GM19467 (cell line): ENCODE measurements around the gene TIMMDC1.
"Not testable (repeated sequence)": the region's sequence is repeated elsewhere in the genome, so short reads cannot be mapped to it uniquely, and the experiment has no call there.

Experiments used
- ATAC-seq: cut with Tn5 transposase; IDR thresholded peaks from one replicate; pipeline ENCODE4 v1.9.1; 2021; ENCODE audit warnings: mild to moderate bottlenecking, moderate library complexity; ENCODE audit not compliant: unreplicated experiment

Gene TIMMDC1

DNA sequence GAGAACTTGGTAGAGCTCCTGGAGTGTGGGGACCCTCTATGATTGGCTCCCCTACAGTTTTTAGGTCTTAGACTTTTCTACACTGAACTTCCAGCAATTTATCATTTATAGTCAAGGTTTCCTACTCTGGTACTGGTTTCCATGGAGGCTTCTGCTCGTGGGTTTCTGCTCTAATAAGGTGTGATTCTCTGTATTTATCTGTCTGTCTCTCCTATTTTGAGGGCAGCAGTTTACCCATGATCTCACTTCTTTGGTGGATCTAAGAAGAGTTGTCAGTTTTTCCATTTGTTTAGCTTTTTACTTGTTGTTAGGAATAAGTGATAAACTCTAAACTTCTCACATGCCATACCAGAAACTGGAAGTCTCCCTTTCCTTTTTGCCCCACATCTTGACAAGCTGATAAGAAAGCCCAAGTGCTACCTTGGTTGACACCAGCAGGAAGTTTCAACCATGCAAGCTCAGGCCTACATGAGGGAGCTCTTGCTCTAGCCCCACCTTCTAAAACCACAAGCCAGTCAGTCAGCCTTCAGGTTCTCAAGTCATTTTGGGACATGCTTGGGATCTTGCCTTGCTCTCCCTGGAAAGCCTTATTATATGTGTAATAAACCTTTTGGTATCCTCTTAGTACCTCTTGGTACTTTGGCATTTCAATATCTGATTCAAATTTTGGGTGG, 10.0 kb downstream of the TIMMDC1 start:
- ATAC-seq: no peak

DNA sequence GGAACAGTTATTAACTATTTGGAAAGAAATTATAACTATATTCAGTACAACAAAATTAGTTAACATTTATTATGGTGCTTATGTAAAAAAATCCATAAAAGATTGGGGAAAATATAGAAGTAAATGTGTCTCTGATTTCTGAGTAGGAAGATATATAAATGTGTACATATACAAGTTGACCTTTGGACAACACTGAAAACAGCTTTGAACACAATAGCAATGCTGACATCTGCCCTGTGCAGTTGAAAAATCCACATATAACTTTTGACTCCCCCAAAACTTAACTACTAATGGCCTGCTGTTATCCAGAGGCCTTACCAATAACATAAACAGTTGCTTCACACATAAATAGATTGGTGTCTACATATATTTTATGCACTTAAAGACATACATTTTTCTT, 12.3 kb downstream of the TIMMDC1 start:
- no peak for ATAC-seq

DNA sequence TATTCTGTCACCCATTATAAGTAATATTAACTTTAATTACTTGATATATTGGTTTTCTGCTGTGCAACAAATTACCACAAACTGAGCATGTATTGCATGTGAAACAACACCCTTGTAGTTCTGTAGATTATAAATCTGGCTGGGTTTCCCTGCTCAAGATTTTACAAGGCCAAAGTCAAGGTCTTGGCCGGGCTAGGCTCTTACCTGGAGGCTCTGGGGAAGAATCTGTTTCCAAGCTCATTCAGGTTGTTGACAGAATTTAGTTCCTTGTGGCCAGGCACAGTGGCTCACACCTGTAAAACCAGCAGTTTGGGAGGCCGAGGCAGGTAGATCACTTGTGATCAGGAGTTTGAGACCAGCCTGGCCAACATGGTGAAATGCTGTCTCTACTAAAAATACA, 16.3 kb downstream of the TIMMDC1 start:
- ATAC-seq: no peak

DNA sequence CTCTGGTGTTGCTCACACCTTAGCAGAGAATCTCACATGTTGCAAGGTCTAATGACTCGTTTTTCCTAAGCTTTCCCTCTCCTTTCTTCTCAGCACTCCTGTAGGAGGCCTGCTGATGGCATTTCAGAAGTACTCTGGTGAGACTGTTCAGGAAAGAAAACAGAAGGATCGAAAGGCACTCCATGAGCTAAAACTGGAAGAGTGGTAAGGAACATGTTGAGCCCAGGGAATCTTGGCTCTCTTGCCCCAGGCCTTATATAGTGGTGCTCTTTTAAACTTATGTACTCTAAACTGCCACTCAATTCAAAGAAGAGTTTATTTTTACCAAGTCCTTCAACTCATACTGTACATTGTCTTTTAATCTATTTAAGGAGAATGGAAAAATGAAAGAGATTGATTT, 18.8 kb downstream of the TIMMDC1 start:
- ATAC-seq: no peak

DNA sequence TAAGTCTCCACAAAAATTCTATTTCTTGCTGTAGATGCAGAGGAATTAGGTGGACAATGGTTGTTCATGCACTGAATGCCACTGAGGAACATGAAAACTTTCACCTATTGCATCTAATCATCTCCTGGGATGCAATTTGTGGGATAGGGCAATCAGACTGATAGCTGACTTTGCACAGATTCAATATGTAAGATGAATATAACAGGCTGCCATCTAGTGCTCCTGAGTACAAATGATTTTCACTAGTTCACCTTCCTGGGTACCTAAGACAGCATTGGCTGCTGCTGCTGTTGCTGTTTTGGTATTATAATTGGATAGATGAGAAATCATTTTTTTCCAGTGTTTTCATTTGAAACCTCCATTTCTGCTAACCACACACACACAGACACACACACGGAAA, 19.7 kb downstream of the TIMMDC1 start:
- ATAC-seq: no peak

DNA sequence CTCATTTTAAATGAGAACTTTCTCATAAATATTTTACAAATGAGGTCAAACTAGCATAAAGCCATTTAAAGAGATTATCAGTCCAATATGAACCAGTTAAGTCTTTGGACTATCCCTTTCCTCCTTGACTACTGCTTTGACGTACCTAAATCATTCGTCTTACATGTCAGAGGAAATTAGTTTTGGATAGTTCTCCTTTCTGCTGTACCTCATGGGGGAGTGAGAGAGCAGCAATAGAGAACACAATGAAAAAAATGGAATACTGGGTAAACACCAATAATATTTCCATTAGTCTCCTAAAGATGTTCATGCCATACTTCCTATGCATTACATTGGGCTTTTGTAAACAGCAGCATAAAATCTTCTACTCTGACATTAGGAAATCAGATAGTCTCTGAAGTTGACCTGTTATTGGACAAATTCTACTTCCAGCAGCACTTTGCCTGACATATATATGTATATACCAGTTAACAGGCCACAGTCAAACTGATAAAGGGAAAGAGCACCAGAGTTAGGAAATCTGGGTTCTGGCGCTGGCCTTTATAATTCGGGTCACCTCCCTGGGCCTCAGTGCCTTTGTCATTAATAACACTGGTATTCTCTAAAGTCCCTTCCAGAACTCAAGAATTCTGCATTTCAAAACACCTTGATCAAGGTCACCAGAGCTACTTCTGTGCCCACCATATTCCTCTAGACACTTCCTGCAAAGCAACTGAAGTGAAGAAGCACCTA, 26.8 kb downstream of the TIMMDC1 start:
- no peak for ATAC-seq

DNA sequence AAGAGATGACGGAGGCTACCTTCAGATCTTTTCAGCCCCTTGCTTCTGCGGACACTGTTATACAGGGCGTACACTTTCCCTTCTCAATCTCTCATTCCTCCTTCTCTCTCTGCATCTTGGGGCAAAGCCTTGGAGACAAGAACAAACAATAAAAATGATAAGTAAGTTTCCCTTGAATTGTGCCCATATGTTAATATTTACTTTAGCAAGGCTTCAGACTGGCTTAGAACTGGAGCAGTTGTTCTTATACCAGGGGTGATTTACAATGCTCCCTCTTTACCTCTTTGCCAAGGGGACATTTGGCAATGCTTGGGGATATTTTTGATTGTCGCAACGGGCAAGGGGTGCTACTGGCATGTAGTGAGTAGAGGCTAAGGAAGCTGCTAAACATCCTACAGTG, 29.4 kb downstream of the TIMMDC1 start:
- no peak for ATAC-seq

DNA sequence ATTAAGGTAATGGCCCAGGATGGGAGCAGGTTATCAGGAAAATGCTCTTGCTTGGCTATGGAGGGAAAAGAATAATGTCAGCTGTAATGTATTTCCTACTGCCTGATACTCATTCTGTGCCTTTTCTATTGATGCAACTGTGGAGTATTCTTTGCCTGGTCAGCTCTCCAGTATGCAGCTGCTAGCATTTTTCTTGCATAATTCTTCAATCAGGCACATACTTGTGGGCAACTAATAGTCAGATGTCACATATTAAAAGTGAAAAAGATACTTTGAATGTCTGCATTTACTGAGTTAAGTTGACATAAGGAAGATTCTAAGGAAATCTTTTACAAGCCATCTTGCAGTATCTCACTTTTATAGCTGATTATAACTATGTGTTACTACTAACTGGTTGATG, 31.5 kb downstream of the TIMMDC1 start:
- ATAC-seq: no peak

DNA sequence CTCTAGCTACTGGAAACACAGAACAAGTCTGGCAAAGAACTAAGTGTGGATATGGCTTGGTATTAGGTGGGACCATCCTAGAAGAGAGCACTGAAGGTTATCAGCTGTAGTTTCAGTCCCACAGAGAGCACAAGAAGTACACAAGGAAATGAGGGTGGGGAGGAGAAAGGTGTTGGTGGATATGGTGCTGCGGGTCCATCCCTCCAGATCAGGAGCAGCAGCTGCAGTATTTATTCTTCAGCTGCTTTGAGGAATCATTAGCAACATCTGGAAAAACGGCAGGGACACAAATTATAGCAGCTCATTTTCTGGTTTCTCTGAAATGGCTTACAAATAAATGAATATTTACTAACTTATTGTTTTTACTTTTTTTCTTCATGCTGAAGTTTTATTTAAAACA, 32.1 kb downstream of the TIMMDC1 start:
- no peak for ATAC-seq

DNA sequence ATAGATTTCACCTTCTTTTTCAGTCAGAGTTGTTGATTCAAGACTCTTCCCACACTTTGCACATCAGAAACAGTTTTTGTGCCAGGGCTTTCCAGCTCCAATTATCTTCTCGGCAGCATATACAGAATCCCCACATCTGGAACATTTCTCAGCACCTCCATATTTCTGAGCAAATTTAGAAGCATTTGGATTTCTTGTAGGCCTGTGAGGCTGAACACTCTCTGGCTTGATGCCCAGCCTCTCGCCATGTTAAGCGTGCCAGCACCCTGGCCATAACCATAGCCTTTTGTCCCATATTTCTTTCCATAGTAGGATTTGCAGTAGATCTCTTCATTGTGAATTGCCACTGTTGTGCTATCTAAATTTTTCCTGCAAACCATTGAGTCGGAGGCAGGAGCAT, 32.8 kb downstream of the TIMMDC1 start:
- no peak for ATAC-seq

DNA sequence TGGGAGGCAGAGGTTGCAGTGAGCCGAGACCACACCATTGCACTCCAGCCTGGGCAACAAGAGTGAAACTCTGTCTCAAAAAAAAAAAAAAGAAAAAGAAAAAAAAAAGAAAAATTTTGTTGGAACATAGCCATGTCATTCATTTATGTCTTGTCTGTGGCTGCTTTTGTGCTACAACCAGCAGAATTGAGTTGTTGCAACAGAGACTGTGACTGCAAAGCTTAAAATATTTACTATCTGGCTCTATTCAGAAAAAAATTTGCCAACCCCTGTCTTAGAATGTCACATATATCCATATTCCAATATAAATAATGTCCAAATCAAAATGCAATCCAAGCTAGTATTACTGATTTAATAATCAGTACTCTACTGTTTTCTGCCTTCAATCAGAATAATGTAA, 35.9 kb downstream of the TIMMDC1 start:
- no peak for ATAC-seq

DNA sequence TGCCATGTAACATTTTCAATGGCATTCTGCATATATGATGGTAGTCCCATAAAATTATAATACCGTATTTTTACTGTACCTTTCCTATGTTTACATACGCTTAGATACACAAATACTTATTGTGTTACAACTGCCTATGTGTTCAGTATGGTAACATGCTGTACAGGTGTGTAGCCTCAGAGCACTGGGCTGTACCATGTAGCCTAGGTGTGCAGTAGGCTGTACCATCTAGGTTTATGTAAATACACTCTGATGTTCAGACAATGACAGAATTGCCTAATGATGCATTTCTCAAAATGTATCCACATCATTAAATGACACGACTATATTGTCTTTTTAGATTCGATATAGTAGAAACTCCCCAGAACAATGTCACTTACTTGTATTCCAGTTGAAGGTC, 38.4 kb downstream of the TIMMDC1 start:
- no peak for ATAC-seq

DNA sequence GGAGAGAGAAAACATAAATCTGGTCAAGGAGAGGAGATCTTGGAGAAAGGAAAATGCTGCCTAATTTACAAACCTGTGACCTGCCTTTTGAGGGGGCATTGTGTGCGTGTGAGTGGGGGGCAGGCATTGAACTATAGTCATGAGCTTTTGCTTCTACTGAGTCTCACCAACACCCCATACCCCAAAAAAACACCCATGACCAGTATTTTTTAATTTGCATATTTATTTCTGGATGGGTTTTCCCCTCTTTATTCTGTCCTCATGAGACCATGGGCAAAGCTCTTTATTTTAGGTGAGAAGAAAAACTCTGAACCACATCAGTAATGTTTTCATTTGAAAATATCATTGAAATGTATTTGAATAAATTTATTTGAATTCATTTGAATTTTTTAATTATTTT, 40.4 kb downstream of the TIMMDC1 start:
- no peak for ATAC-seq

DNA sequence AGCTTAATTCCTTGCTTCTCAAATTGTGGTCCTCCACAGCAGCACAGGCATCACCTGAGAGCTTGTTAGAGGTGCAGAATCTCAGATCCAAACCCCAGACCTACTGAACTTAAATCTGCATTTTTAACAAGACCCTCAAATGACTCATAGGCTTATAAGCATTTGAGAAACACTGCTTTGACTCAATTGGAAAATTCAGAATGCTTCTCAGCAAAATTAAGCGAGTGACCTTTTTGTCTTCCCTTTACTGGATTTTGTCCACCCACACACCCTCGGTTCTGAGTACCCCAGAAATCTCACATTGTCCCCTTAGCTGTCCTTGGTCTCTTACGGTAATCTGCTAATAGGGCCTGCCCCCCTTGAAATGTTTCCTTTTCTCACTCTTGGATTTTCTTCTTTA, 43.2 kb downstream of the TIMMDC1 start:
- ATAC-seq: no peak

DNA sequence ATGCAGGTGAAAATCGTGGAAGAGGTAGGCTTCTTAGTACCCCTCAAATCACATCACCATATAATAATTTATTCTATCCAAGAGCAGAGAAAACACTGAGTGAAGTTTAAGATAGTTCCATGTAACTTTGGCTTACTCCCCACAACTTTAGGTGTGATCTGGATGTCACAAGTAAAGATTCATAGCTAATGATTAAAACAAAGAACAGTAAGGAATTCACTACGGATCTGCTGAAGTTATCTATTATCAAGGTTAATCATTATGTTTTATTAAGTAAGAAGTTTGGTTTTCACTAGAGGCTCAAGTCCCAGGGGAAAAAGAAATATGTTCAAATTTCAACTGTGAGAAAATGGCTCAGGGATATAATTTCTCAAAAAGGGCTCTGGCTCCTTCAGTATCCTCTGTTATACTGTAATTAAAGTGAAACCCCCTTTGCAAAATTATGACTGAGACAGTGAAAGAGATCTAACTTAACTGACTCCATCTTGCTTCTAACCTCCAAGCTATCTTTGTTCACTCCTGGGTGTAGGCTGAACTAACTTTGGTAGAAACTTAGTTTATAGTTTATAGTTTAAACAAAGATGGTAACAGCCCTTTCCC, 43.9 kb downstream of the TIMMDC1 start:
- no peak for ATAC-seq

DNA sequence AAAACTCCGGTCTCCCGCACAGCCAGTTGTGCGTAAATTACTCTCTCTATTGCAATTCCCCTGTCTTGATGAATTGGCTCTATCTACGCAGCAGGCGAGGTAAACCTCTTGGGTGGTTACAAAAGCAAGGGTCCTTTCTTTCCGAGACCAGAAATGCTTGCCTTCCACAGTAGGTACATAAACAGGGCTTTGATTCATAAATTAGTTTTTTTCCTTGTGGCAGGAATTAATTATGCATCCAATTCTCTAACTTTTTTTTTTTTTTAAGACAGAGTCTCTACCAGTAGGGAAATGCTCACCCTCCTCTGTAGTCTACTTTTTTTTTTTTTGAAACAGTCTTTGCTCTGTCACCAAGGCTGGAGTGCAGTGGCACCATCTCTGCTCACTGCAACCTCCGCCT, 44.8 kb downstream of the TIMMDC1 start:
- ATAC-seq: no peak

DNA sequence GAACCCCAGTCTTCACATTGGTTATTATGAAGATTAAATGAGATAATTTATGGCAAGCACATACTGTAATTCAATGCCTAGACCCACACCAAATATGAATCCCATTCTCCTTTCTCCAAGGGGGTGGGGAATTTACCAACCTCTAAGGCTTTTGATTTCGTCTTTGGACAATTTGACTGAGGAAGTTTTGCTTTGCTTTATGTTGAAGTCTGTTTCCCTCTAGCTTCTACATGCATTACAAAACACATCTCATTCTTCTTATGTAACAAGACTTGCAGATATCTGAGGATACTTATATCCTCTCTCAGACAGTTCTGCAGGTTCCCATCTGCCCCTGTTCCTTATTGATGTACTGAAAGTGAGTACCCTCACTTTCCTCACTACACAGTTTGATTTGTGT, 48.9 kb downstream of the TIMMDC1 start:
- ATAC-seq: no peak

DNA sequence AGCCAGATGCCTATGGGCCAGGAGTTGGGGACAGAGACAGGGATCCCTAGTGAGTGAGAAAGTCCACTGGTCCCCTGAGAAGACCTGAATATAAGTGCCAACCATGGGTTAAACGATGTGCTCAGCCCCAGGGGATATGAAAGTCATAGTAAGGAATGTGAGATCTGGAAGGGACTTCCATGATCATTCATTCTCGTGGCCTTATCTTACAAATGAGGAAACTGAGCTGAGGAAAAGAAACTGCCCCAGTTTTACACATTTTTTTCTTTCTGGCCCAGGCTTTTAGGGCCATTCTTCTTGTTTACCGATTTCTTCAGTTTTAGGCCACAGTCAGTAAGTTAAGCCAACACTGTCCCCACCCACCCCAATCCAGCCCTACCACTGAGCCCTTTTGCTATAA, 50.0 kb downstream of the TIMMDC1 start:
- ATAC-seq: no peak

DNA sequence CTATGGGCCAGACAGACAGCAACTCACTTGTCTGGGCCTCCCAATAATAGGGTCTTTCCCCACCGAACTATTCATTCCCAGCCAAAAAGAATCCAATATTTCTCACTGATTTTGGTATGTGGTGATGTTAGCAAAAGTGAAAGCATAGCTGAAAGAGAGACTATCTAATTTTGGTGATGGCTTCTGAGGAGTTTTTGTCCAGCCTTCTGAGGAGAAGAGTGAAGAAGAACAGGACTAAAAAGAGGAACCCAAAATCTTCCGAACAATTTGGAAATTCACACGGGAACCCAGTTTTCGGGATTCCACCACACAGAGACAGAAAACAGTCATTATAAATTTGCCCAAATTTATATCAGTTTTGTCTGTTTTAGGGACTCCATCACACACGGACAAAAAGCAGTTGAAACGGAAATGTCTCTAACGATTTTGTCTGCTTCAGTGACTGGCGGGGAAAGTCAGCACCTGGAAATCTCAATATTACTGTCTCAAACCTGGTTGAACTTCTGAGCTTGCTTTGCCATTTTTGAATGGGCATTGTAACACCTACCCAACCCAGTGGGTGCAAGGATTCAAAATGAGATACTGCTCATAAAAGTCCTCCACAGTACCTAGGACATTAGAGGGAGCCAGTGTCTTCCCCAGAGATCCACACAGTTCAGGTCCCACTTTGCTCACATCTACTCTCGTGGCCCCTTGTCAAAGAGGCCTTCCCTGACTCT, 52.0 kb downstream of the TIMMDC1 start:
- no peak for ATAC-seq

DNA sequence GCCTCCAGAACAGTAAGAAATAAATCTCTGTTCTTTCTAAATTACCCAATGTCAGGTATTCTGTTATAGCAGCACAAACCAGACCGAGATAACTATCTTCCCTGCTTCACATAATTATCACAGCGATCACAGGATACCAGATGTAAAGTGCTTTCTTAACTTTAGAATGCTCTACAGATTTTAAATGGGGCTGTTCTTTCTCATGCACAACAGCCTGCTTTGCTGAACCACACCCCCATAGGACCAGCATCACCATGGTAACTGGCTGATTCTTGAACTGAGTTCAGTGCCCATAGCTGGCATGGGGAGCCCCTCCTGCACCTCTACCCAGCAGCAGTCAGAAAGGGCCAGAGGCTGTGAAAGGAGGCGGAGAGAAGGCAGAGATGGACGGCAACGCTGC, 53.3 kb downstream of the TIMMDC1 start:
- ATAC-seq: no peak

DNA sequence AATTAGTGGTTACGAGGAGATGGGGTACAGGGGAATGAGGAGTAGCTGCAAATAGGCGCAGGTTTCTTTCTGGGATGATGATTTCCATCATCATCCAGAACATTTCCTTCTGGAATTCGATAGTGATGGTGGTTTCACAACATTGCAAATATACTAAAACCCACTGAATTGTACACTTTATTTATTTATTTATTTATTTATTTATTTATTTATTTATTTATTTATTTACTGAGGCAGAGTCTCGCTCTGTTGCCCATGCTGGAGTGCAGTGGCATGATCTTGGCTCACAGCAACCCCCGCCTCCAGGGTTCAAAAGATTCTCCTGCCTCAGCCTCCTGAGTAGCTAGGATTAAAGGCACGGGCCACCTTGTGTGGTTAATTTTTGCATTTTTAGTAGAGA, 54.6 kb downstream of the TIMMDC1 start:
- ATAC-seq: not testable (repeated sequence)
